ENCODE results near the gene PRSS16. TPM values are rescaled to one million over a fixed set of nuclear protein-coding genes. Genes with fewer than 3 reads are reported as not detected.

PRSS16 gene
- total RNA-seq, 1 donor from 2014 or later: 4.5 TPM

DNA sequence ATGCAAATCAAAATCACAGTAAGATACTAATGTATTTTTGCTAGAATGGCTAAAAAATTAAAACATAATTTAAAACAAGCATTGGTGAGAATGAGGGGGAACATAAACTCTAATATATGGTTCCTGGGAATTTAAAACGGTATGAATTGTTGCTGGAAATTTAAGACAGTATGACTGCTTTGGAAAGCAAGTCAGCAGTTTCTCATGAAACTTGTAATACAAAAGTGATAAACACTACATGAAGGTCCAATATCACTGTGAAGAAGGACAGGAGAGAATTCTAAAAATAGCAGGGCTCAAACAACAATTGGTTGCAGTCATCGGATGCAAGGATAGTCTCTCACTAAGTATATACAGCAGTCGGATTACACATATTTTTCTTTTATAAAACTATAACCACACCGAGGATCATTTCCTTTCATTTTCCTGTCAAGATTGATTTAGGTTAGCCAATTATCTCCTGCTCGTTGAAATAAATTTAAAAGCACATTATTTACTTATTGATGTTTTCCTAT, 18.5 kb upstream of the PRSS16 start:
- no peak overlapping the region for H3K4me3 ChIP-seq (ENCODE audit: low read depth, low read length)
- DNase-seq (ENCODE audit: low read depth) (no peak), FAIRE-seq (no peak)
- TF ChIP-seq, protein P1, sequence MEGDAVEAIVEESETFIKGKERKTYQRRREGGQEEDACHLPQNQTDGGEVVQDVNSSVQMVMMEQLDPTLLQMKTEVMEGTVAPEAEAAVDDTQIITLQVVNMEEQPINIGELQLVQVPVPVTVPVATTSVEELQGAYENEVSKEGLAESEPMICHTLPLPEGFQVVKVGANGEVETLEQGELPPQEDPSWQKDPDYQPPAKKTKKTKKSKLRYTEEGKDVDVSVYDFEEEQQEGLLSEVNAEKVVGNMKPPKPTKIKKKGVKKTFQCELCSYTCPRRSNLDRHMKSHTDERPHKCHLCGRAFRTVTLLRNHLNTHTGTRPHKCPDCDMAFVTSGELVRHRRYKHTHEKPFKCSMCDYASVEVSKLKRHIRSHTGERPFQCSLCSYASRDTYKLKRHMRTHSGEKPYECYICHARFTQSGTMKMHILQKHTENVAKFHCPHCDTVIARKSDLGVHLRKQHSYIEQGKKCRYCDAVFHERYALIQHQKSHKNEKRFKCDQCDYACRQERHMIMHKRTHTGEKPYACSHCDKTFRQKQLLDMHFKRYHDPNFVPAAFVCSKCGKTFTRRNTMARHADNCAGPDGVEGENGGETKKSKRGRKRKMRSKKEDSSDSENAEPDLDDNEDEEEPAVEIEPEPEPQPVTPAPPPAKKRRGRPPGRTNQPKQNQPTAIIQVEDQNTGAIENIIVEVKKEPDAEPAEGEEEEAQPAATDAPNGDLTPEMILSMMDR (IDR thresholded peaks at IDR 0.05; ENCODE audit: insufficient read depth, low read length, severe bottlenecking): no peak
- H3K36me3 ChIP-seq (ENCODE audit: control insufficient read depth, insufficient read depth, low read length): no peaks in the 10 kb centered on the region
- no peaks in the 10 kb centered on the region for H3K27me3 ChIP-seq (ENCODE audit: control insufficient read depth, insufficient read depth, low read length)

DNA sequence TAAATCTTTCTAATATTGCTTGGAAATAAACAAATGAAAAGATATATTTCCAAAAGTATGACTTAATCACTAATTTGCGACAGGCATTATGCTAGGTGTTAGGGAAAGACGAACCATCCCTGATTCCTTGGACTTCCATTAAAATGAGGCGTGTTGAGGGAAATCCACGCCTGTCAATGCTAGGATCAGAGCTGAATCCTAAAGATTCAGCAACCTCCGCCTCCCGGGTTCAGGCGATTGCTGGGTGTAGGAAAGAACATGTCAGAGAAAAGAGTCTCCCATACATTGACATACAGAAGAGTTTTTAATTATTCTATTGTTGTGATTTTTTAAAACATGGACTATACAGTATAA, 16.8 kb upstream of the PRSS16 start:
- FAIRE-seq (no peak), DNase-seq (ENCODE audit: low read depth) (no peak)
- Histone ChIP-seq H3K4me3 (ENCODE audit: low read depth, low read length) (no peak overlapping the region), H3K36me3 (ENCODE audit: control insufficient read depth, insufficient read depth, low read length) (no peaks in the 10 kb centered on the region), H3K27me3 (ENCODE audit: control insufficient read depth, insufficient read depth, low read length) (no peaks in the 10 kb centered on the region)
- TF ChIP-seq, protein P1 (IDR thresholded peaks at IDR 0.05; ENCODE audit: insufficient read depth, low read length, severe bottlenecking): no peak

DNA sequence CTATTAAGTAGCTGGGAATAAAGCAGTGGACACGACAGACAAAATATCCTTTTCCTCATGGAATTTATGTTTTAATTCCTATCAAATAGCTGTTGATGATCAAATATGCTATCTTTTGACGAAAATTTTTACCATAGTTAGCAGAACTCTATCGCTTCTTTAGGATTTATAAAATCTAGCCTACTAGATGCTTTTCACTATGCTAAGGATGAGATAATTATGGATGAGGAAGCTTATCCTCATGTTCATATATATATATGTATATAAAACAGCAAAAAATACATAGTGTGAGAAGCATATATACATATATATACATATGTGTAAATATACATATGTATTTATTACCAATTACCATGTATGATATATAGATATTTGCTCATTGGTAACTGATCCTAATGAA, 12.9 kb upstream of the PRSS16 start:
- Histone ChIP-seq H3K36me3 (ENCODE audit: control insufficient read depth, insufficient read depth, low read length) (no peaks in the 10 kb centered on the region), H3K4me3 (ENCODE audit: low read depth, low read length) (no peak overlapping the region), H3K27me3 (ENCODE audit: control insufficient read depth, insufficient read depth, low read length) (no peaks in the 10 kb centered on the region)
- FAIRE-seq: no peak
- no peak for DNase-seq (ENCODE audit: low read depth)
- TF ChIP-seq, protein P1 (IDR thresholded peaks at IDR 0.05; ENCODE audit: insufficient read depth, low read length, severe bottlenecking): no peak

DNA sequence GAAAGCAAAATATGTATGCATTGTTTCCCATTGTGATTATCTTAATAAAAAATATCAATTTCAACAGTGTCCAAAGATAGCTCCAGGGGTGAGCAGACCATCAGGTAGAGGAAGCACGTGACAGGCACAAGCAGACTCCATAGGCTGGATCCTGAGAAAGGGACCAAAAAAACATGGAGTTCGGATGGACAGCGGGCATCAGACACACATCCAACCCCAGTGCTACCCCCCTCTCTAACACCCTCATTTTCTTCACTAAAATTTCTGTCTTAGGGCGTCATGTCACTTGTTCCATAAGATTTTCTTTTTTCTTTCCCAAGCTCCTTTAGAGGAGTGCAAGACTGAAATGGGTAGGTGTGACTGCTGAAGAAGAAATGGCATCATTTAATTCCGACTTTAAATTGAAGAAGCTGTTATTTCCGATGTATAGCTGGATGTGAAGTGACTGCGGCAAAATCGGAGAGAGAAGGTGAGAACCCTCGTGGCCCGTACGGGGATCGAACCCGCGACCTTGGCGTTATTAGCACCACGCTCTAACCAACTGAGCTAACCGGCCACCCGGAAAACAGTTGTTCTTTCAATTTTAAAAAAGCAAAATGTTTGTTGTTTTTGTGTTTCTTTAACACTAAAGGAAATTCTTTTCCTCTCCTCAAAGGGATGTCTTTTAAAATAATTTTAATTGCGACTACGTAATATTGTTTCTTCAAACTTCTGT, 10.3 kb upstream of the PRSS16 start:
- FAIRE-seq (no peak), DNase-seq (ENCODE audit: low read depth) (peak; percentile 74)
- no peaks in the 10 kb centered on the region for H3K36me3 ChIP-seq (ENCODE audit: control insufficient read depth, insufficient read depth, low read length)
- no peaks in the 10 kb centered on the region for H3K27me3 ChIP-seq (ENCODE audit: control insufficient read depth, insufficient read depth, low read length)
- TF ChIP-seq, protein P1 (IDR thresholded peaks at IDR 0.05; ENCODE audit: insufficient read depth, low read length, severe bottlenecking): no peak
- no peak overlapping the region for H3K4me3 ChIP-seq (ENCODE audit: low read depth, low read length)

DNA sequence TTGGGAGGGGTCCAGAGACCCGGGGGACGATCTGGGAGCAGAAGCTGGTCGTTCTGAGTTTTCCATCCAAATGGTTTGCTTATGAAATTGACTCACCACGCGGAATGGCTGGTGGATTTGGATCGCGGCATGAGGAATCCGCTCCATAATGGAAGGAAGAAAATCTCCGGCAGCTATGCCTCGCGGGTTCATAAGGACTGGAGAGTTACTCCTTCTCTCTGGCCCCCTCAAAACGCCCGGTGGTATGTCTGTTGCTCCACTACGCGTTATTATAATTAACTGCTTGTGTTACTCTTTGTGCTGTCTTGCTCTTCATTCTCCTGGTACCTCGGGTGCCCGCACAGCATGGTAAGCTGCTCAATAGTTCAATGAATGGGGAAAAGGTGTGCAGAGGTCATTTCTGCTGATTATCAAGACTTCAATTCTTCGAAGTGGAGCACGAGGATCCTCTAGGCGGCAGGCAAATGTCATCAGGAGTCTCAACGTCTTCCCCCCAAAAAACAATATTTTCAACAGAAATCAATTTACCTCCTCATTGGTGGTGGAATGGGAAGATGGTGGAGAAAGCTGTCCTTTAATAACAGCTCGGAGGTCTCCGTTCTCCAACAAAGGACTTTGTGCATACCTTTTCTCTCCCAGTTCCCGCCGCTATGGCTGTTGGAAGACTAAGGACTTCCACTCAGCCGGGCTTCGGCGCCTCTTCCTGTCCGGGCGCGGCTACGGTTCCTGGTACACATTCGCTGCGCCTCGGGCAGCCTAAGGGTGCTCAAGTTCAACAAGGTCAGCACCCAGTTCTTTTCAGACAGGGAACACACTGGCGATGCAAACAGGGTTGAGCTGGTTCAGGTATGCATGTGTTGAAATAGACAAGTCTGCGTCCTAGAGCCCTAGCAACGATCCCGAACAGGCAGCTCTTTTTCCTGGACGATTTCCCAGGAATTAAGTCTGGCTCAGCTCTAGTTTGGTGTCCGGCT, 9.2 kb upstream of the PRSS16 start:
- FAIRE-seq (no peak), DNase-seq (ENCODE audit: low read depth) (peak; percentile 33)
- Histone ChIP-seq H3K36me3 (ENCODE audit: control insufficient read depth, insufficient read depth, low read length) (no peaks in the 10 kb centered on the region), H3K4me3 (ENCODE audit: low read depth, low read length) (peak overlapping the region; percentile 18), H3K27me3 (ENCODE audit: control insufficient read depth, insufficient read depth, low read length) (no peaks in the 10 kb centered on the region)
- TF ChIP-seq, protein P1 (IDR thresholded peaks at IDR 0.05; ENCODE audit: insufficient read depth, low read length, severe bottlenecking): no peak

Data from bronchial epithelial cell (primary cell).